ENCODE data around the gene NKX1-1.

The NKX1-1 gene

GRCh38 chr4:1370321-1371124 lies 35.7 kb downstream of the NKX1-1 start:
- no peak for DNase-seq

GRCh38 chr4:1369479-1370079 lies 36.7 kb downstream of the NKX1-1 start:
- no peak for DNase-seq

GRCh38 chr4:1369091-1369450 lies 37.2 kb downstream of the NKX1-1 start:
- no peak for DNase-seq

- no peak for DNase-seq
Observed at GRCh38 chr4:1368421-1369090, 37.7 kb downstream of the NKX1-1 start.

GRCh38 chr4:1367936-1368289 lies 38.3 kb downstream of the NKX1-1 start:
- DNase-seq = no peak

GRCh38 chr4:1367230-1367935 lies 38.9 kb downstream of the NKX1-1 start:
- DNase-seq = no peak

- no peak for DNase-seq
Observed at GRCh38 chr4:1366371-1367229, 39.6 kb downstream of the NKX1-1 start.

GRCh38 chr4:1365271-1366178 lies 40.7 kb downstream of the NKX1-1 start:
- no peak for DNase-seq

- no peak for DNase-seq
Observed at GRCh38 chr4:1364748-1365147, 41.5 kb downstream of the NKX1-1 start.

GRCh38 chr4:1364217-1364616 lies 42.0 kb downstream of the NKX1-1 start:
- DNase-seq = no peak

GRCh38 chr4:1363513-1363912 lies 42.7 kb downstream of the NKX1-1 start:
- no peak for DNase-seq

GRCh38 chr4:1362521-1362920 lies 43.7 kb downstream of the NKX1-1 start:
- no peak for DNase-seq

- DNase-seq = no peak
Observed at GRCh38 chr4:1362046-1362445, 44.2 kb downstream of the NKX1-1 start.

GRCh38 chr4:1361431-1361830 lies 44.8 kb downstream of the NKX1-1 start:
- no peak for DNase-seq

- DNase-seq = no peak
Observed at GRCh38 chr4:1360423-1361283, 45.6 kb downstream of the NKX1-1 start.

GRCh38 chr4:1359976-1360375 lies 46.3 kb downstream of the NKX1-1 start:
- no peak for DNase-seq

GRCh38 chr4:1359144-1359501 lies 47.1 kb downstream of the NKX1-1 start:
- no peak for DNase-seq

- DNase-seq = no peak
Observed at GRCh38 chr4:1358421-1359143, 47.7 kb downstream of the NKX1-1 start.

GRCh38 chr4:1357356-1358248 lies 48.6 kb downstream of the NKX1-1 start:
- DNase-seq = no peak
